Activated CD4-positive, alpha-beta T cell treated with anti-CD3 and anti-CD28 coated beads, Interleukin-2, amount 50 U/mL, for 48 hours (primary cell): ENCODE data around the gene MED16.
A peak's percentile ranks its signal among the peaks of the same experiment; 100 is the strongest.

Experiments used
- DNase-seq, 2 experiments: peaks; one replicate each; pipeline ENCODE4 v3.0.0-alpha.2; 2020

MED16 gene

GRCh38 chr19:892894-893689 lies at the start of gene MED16, which contains the start of gene RNU6-9:
Gene MED16, minus strand, starts transcription at chr19:893187. Its CDS starts 2,056 bp downstream, at chr19:891131.
Gene RNU6-9, plus strand, starts transcription at chr19:893484.
- peak; percentile 87 to 90 for DNase-seq

- DNase-seq = no peak
Measured at GRCh38 chr19:942133-942645, 49.2 kb upstream of the MED16 start.

DNA sequence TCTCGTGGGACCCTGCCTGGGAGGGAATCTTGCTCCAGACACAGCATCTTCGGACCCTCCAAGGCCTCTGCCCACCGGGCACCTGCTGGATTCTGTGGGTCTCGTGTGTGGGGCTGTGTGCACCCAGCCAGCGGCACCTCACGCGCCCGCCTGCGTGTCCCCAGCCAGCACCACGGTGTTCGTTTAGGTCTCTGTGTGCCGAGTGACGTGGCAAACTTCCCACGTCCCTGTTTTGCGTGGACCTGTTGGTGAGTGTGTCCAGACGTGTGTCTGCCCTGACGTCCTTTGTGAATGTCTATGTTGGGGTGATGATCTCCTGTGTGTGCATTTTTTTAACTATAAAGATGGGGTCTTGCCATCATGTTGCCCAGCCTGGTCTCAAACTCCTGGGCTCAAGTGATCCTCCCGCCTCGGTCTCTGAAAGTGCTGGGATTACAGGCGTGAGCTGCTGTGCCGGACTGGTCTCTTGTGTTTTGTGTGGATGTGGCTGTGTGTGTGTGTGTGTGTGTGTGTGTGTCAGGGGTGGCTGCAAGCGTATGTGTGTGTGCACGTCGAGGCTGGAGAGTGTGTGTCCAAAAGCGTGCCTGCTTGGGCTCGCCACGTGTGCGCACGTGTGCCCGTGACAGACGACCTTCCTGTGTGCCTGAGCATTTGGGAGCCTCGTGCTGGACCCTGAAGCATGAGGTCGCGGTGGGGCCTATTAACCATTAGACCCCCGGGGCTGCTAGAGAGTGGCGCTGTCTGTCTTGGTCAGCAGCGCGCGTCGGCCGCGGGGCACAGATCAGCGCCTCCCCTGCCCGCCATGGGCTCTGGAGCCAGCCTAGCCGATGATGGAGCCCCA lies 48.5 kb upstream of the MED16 start:
- DNase-seq = no peak

- DNase-seq = peak; percentile 67 to 70
Measured at GRCh38 chr19:940591-941291, 47.8 kb upstream of the MED16 start.

DNA sequence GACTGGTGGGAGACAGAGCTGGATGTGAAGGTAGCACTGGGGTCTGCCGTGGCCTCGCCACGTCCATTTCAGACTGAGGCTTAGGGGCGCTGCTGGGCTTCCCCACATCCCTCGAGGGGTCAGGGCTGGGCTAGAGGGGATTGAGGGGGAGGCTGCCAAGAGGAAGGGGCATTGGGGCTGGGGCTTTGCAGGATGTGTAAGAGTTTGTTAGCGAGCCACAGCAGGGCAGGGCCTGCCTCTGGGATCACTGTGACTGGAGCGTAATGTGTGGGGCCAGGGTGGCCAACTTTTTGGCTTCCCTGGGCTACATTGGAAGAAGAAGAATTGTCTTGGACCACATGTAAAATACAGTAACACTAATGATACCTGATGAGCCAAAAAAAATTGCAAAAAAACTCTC lies 46.9 kb upstream of the MED16 start:
- DNase-seq = no peak

DNA sequence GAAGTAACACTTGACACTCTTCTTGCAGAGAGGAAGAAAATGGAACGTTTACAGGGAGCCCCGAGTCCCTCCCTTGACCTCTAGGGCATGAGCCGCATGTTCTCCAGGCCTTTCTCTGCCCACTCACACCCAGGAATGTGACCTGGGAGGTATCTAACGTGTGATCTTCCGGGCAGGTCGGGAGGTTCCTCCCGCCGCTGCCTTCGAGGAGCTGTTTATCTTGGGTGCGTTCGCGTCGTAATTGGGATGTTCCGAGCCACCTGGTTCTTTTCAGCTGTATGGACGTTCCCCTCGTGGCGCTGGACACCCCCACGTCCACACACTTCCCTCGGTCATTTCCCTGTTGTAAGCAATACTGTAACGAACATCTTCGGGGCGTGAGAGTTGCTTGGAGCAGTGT lies 46.5 kb upstream of the MED16 start:
- no peak for DNase-seq

DNA sequence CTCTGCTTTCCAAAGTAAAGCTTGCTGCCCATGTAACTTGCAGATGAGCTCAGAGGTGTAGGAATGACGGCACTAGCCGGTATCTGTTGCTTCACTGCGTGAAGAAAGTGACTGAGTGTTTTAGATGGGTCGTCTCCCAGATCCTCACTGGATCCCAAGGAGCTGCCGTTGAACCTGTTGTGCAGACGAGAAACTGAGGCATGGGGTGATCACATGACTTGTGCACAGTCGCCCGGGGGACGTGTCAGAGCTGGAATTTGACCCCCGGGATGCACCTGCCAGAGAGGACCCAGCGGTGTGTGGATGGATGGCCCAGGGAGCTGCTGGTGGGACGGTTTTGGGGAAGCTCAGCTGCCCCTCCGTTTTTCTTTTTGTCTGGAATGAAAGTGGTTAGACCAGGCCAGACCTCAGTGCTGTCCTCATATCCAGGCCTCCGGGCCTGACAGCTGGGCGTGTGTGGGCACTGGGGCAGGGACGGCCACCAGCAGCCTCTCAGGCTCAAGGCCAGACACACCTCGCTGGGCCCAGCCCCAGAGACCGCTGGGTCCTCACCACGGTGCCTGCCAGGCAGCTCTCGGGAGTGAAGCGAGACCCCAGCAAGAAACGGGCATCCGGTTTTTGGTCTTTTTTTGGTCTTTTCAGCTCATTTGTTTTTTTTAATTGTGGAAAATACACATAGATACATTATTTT lies 45.4 kb upstream of the MED16 start:
- DNase-seq = no peak

- DNase-seq = peak in 1 of 2 experiments; percentile 52
Measured at GRCh38 chr19:937259-937694, 44.3 kb upstream of the MED16 start.

GRCh38 chr19:936175-936546 lies 43.2 kb upstream of the MED16 start:
- no peak for DNase-seq

DNA sequence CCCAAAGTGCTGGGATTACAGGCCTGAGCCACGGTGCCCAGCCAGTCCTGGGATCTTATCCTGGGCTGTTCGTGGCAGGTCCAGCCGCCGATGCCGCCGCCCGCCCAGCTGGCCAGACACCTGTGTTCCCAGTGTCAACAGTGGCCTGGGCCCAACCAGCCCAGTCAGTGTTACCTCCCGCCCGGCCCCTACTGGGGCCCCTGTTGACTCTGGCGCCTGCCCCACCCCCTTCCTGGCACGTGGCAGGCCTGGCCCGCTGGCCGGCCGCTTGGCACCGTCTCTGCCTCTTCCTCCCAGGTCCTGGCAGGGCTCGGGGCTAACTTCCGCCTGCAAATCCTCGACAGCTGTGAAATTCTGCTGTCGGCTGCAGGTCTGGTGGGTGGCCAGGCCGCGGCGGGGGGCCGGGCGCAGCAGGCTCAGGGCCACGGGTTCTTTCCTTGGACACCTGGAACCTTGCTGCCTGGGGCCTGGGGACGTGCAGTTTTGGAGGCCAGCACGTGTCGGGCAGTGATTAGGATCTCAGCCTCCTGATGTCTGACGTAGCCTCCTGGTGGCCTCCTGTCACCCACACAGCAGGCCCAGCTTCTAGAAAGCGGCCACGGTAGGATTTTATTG lies 42.0 kb upstream of the MED16 start:
- no peak for DNase-seq

- no peak for DNase-seq
Measured at GRCh38 chr19:934197-934840, 41.3 kb upstream of the MED16 start.

DNA sequence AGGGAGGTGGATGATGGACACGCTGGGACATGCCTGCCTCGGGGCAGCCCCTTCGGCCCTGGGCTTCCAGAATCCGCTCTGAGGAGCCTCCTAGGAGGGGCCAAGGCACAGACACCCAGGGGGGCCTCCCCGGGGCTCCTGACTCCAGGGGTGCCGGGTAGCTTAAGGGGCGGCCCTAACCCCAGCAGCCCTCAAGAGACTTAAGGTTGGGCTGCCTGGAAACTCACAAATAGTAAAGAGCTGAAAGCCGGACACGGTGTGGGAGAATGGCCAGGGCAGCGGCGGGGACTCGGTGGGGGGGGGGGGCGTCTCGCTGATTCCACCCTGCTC lies 40.5 kb upstream of the MED16 start:
- no peak for DNase-seq

DNA sequence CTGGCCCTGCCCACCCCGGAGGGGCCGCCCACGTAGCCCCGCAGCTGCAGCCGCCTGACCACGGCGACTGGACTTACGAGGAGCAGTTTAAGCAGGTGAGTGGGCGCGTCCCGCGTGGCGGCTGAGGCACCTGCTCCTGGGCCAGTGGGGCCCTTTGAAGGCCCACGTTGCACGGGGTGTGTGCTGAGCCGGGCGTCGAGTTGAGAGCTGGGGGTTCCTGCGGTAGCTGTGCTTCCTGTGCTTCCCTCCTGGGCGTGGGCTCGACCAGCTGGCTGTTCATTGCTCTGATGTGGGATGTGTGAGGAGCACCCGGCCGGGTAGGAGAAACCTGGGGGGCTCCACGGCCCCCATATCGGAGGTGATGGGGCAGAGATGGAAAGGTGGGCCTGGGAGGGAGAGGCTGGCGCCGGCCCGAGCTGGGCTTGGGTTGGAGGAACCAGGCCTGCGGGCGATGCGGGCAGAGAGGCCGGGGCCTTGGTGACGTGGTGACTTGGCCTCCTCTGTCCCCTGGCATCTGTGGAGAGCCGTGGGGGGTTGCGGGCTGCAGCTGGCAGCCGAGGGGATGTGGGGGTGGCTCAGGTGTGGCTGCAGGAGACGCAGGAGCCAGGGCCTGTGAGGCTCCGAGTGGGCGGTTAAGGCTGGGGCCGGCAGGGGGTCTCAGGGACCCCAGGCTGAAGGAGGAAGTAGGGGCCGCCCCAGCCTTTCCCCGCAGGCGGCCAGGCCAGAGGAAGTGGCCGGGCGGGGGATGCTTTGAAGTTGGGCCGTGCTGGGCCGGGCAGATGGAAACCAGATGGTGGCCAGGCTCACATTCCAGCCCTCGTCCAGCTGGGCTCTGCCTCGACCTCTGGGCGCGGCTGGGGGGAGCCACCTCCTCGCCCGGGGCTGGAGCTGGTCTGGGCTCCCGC lies 39.9 kb upstream of the MED16 start:
- DNase-seq = no peak

GRCh38 chr19:931860-932647 lies 39.1 kb upstream of the MED16 start:
- no peak for DNase-seq

GRCh38 chr19:929891-930258 lies 36.9 kb upstream of the MED16 start:
- no peak for DNase-seq

DNA sequence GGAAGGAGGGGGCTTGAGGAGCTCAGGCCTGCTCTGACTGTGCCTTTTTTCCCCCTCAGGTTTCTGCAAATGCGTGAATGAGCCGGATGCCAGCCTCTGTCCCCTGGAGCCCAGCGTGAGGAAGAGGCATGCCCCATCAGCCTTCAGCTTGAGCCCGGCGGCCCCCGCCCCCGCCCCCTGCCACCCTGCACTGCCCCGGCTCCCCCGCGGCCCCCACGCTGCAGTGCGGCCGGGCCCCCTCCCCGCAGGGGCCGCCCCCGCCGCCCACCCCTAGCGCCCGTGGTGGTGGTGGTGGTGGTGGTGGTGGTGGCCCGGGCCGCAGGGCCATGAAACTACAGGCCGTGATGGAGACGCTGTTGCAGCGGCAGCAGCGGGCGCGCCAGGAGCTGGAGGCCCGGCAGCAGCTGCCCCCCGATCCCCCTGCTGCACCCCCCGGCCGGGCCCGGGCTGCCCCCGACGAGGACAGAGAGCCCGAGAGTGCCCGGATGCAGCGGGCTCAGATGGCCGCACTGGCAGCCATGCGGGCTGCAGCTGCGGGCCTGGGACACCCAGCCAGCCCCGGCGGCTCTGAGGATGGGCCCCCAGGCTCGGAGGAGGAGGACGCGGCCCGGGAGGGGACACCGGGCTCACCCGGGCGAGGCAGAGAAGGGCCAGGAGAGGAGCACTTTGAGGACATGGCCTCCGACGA lies 36.4 kb upstream of the MED16 start:
- DNase-seq = no peak

DNA sequence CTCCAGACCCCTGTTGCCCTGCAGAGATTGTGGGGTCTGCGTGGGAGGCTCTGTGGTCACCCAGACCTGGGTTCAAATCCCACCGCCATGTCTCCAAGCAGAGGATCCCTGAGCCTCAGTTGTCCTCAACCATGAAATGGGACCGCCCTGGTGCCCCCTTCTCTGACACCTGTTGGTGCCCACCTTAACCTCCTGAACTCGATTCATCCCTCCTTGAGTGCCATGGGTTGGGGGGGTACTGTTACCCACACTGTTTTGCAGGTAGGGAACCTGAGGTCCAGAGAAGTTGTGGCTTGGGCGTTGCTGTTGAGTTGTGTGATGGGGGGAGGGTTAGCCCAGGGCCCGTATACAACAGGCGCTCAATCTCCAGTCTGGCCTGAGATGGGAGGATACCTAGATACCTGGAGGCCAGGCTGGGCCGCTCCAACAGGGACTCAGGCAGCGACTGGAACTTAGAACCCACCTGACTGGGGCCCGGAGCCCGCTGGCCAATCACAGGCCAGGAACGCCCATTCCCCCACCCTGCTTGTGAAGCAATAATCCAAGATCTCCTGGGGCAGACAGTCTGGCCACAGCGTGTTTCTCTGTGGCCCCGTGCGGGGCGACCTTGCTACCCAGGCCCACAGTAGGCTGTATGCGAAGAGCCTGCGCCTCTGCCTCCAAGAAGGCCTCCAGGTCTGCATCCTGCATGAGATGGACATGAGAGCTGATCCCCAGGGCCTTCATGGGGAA lies 35.6 kb upstream of the MED16 start:
- DNase-seq = no peak

DNA sequence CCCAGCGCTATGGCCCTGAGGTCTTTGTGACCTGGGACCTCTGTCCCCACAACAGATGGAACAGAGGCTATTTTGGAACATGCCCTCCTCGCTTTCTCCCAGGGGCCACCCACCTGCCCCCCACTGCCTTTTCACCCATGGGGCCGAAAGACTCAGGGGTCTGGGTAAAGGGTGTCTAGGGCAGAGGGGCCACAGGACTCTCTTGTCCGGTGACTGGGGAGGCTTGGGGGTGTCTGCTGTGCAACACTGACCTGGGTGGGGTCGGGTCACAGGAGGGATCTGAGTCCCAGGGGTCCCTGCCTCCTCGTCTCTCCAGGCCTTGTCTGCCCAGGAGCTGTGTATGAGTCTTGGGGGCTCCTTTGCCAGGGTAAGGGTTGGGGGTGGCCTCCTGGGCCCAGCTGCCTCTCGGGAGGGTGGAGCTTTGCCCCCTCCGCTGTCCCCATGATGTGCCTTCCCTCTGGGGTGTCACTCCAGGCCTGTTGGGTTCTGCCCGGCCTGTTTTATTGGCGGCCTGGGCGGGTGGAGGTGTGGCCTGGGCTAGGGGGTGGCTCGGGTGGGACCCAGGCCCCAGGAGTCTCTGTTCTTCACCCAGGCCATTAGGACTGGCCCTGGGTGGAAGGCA lies 34.9 kb upstream of the MED16 start:
- no peak for DNase-seq
